ENCODE data around the gene TAAR5.

DNA sequence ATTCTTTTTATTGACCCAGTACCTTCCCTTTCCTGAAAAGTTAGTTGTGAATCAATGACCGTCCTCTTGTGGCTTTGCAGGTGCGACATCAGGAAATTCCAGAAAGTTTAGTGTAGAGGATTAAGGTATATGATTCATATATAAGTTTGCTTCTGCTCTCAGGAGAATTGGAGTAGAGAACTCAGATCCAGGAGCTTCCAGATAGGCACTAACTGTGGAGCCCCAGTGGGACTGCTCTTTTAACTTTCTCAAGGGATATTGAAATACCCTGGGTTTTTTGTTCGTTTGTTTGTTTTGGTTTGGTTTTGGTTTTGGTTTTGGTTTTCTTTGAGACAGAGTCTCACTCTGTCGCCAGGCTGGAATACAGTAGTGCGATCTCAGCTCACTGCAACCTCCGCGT lies 25.0 kb upstream of the TAAR5 start:
- TF ChIP-seq, protein P1, sequence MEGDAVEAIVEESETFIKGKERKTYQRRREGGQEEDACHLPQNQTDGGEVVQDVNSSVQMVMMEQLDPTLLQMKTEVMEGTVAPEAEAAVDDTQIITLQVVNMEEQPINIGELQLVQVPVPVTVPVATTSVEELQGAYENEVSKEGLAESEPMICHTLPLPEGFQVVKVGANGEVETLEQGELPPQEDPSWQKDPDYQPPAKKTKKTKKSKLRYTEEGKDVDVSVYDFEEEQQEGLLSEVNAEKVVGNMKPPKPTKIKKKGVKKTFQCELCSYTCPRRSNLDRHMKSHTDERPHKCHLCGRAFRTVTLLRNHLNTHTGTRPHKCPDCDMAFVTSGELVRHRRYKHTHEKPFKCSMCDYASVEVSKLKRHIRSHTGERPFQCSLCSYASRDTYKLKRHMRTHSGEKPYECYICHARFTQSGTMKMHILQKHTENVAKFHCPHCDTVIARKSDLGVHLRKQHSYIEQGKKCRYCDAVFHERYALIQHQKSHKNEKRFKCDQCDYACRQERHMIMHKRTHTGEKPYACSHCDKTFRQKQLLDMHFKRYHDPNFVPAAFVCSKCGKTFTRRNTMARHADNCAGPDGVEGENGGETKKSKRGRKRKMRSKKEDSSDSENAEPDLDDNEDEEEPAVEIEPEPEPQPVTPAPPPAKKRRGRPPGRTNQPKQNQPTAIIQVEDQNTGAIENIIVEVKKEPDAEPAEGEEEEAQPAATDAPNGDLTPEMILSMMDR (IDR thresholded peaks at IDR 0.05) = no peak
- no peak for TF ChIP-seq POLR2A (IDR thresholded peaks at IDR 0.05)

Measured in uterus (tissue), 2 donors.